BE2C (cell line): ENCODE data around the gene ITGA1.

Experiments
- DNase-seq: peaks from one replicate; pipeline ENCODE4 v3.0.0-alpha.2; 2020
- H3K27me3 ChIP-seq: fragments of 250-450 bp; sonication (Bioruptor Pico); 2 replicates; pipeline ENCODE4 v1.5.1; 2020; ENCODE audit warnings: mild to moderate bottlenecking
- H3K36me3 ChIP-seq: fragments of 250-450 bp; sonication (Bioruptor Pico); 2 replicates; pipeline ENCODE4 v1.5.1; 2020; ENCODE audit warnings: mild to moderate bottlenecking
- H3K4me1 ChIP-seq: fragments of 250-450 bp; sonication (Bioruptor Pico); 2 replicates; pipeline ENCODE4 v1.5.1; 2020
- H3K4me3 ChIP-seq: 2 replicates; pipeline ENCODE4 v1.5.1; 2011; ENCODE audit warnings: low read depth, low read length
- H3K9me3 ChIP-seq: fragments of 250-450 bp; sonication (Bioruptor Pico); 2 replicates; pipeline ENCODE4 v1.5.1; 2020
- CTCF ChIP-seq: IDR thresholded peaks from 2 replicates; pipeline ENCODE4 v1.5.1; 2012; ENCODE audit warnings: mild to moderate bottlenecking, low read depth, low read length

Gene ITGA1

GRCh38 chr5:52770287-52770939, 17.3 kb upstream of the ITGA1 start:
- Histone ChIP-seq H3K36me3 (no peaks in the 10 kb centered on the region), H3K9me3 (no peaks in the 10 kb centered on the region), H3K4me1 (no peaks in the 10 kb centered on the region; the same call in 1 of the 2 replicates), H3K27me3 (no peaks in the 10 kb centered on the region), H3K4me3 (no peak overlapping the region)
- DNase-seq, result no peak
- no peak for TF ChIP-seq CTCF

GRCh38 chr5:52771343-52772039, 16.2 kb upstream of the ITGA1 start:
- no peak for TF ChIP-seq CTCF
- no peaks in the 10 kb centered on the region for H3K27me3 ChIP-seq
- DNase-seq, result no peak
- no peak overlapping the region for H3K4me3 ChIP-seq
- H3K36me3 ChIP-seq, result no peaks in the 10 kb centered on the region
- H3K4me1 ChIP-seq, result no peaks in the 10 kb centered on the region; the same call in 1 of the 2 replicates
- no peaks in the 10 kb centered on the region for H3K9me3 ChIP-seq

- DNase-seq, result no peak
- Histone ChIP-seq H3K4me1 (no peaks in the 10 kb centered on the region; the same call in 1 of the 2 replicates), H3K36me3 (no peaks in the 10 kb centered on the region), H3K4me3 (no peak overlapping the region), H3K27me3 (no peaks in the 10 kb centered on the region), H3K9me3 (no peaks in the 10 kb centered on the region)
- TF ChIP-seq CTCF, result no peak
Observed at GRCh38 chr5:52772668-52773067, 15.0 kb upstream of the ITGA1 start.

GRCh38 chr5:52773342-52773741, 14.4 kb upstream of the ITGA1 start:
- H3K4me1 ChIP-seq, result no peaks in the 10 kb centered on the region; the same call in 1 of the 2 replicates
- no peaks in the 10 kb centered on the region for H3K36me3 ChIP-seq

GRCh38 chr5:52774005-52774410, 13.7 kb upstream of the ITGA1 start:
- Histone ChIP-seq H3K9me3 (no peaks in the 10 kb centered on the region), H3K36me3 (no peaks in the 10 kb centered on the region), H3K4me3 (no peak overlapping the region), H3K27me3 (no peaks in the 10 kb centered on the region), H3K4me1 (no peaks in the 10 kb centered on the region; the same call in 1 of the 2 replicates)
- DNase-seq, result no peak
- no peak for TF ChIP-seq CTCF

More at GRCh38 chr5:52773342-52773741, 14.4 kb upstream of the ITGA1 start:
- no peak for DNase-seq
- Histone ChIP-seq H3K9me3 (no peaks in the 10 kb centered on the region), H3K4me3 (no peak overlapping the region), H3K27me3 (no peaks in the 10 kb centered on the region)
- TF ChIP-seq CTCF, result no peak

- Histone ChIP-seq H3K4me1 (no peaks in the 10 kb centered on the region; the same call in 1 of the 2 replicates), H3K4me3 (no peak overlapping the region), H3K36me3 (no peaks in the 10 kb centered on the region), H3K9me3 (no peaks in the 10 kb centered on the region), H3K27me3 (no peaks in the 10 kb centered on the region)
- no peak for TF ChIP-seq CTCF
- no peak for DNase-seq
Observed at GRCh38 chr5:52776116-52776515, 11.6 kb upstream of the ITGA1 start.
